DND-41 (cell line): ENCODE measurements around the gene PAIP2.

Experiments
- EZH2 ChIP-seq: IDR thresholded peaks from 3 replicates; pipeline ENCODE4 v1.6.1; 2012; ENCODE audit warnings: borderline replicate concordance, low read depth, mild to moderate bottlenecking, moderate library complexity, low read length, inconsistent platforms; ENCODE audit not compliant: severe bottlenecking
- TF ChIP-seq, protein P1 (sequence below): IDR thresholded peaks from 2 replicates; pipeline ENCODE4 v1.5.1; 2012; ENCODE audit warnings: borderline replicate concordance, low read length, moderate library complexity, mild to moderate bottlenecking; ENCODE audit not compliant: poor library complexity, severe bottlenecking; ENCODE audit errors: extremely low read depth

DNA sequence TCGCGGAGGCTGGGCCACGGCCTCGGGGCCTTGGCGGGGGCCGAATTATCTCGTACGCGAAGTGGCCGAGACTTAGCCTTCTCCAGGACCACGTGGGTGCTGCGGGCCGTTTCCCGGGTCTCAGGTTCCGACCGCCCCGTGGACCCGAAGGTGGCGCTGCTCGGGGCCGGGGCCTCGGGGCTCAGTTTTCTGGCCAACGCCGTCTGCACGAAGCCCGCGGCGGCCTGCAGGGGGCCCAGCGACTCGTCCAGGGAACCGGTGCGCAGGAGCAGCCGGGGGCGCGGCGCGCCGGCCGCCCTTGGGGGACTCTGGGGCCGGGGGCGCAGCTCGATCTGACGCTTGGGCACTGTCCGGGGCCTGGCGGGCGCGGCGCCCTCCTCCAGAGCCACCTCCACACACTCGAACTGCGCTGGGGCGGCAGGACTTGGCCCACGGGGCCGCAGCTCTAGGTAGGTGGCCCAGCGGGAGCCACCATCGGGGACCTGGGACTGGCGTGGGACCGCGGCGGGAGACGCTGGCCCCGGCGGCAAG is 52.5 kb downstream of the PAIP2 start:
- TF ChIP-seq, protein P1, sequence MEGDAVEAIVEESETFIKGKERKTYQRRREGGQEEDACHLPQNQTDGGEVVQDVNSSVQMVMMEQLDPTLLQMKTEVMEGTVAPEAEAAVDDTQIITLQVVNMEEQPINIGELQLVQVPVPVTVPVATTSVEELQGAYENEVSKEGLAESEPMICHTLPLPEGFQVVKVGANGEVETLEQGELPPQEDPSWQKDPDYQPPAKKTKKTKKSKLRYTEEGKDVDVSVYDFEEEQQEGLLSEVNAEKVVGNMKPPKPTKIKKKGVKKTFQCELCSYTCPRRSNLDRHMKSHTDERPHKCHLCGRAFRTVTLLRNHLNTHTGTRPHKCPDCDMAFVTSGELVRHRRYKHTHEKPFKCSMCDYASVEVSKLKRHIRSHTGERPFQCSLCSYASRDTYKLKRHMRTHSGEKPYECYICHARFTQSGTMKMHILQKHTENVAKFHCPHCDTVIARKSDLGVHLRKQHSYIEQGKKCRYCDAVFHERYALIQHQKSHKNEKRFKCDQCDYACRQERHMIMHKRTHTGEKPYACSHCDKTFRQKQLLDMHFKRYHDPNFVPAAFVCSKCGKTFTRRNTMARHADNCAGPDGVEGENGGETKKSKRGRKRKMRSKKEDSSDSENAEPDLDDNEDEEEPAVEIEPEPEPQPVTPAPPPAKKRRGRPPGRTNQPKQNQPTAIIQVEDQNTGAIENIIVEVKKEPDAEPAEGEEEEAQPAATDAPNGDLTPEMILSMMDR: no peak
- no peak for TF ChIP-seq EZH2
